ENCODE data around the gene CEP85. TPM values are rescaled to one million over a fixed set of nuclear protein-coding genes. Genes with fewer than 3 reads are reported as not detected.

CEP85 gene
- total RNA-seq, 1 experiment from 2014 or later = 19.7 TPM

DNA sequence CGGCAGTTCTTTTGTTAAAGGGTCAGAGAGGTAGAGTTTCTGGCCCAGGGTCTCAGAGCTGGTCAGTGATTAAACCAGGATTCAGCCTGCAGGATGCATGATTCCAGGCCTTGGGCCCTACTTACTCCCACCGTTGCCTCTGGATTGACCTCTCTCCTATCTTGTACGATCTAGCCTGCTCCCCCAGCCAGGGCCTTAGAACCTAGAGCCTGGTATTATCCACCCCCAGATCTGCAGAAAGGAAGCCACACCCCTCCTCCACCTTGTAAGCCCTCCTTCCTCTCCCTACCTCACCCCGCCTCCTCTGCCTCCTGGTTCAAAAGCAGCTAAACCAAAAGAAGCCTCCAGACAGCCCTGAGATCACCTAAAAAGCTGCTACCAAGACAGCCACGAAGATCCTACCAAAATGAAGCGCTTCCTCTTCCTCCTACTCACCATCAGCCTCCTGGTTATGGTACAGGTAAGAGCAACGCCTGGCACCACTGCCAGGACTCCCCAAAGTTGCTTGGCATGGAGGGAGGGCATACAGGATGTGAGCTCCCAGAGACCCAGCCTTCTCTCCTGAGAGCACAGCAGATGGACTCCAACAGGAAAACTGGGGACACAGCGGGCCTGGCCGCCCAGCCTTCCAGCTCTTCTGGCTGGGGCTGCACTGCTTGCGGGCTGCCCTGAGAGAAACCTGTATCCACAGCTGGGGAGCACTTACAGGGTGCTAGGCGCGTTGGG is 83.8 kb downstream of the CEP85 start, which contains the start of gene CD52:
Gene CD52 (plus strand): TSS at position 347 of the 726 bp plus-strand sequence. CDS start 60 bp downstream, at position 407.
- ChIA-PET CTCF (interaction anchor here (0.6 kb wide), 1 partner anchor 53 kb away, joined by 4 read pairs; no protein-coding TSS in a partner anchor), POLR2A (interaction anchor here (0.8 to 1.1 kb wide), 2 partner anchors 10 to 33 kb away, joined by 5 read pairs; no protein-coding TSS in a partner anchor)
- Mint-ChIP-seq H3K36me3 (ENCODE audit: insufficient read depth, unreplicated experiment) (peaks cover 53% of the 10 kb centered on the region), H3K27ac (ENCODE audit: unreplicated experiment) (no peak within 1 kb of the TSS), H3K9me3 (ENCODE audit: unreplicated experiment) (no peaks in the 10 kb centered on the region), H3K4me1 (ENCODE audit: low read depth, unreplicated experiment) (no peaks in the 10 kb centered on the region), H3K27me3 (ENCODE audit: insufficient read depth, unreplicated experiment) (no peaks in the 10 kb centered on the region), H3K4me3 (ENCODE audit: unreplicated experiment) (no peak within 1 kb of the TSS)
- TF ChIP-seq, protein P1, sequence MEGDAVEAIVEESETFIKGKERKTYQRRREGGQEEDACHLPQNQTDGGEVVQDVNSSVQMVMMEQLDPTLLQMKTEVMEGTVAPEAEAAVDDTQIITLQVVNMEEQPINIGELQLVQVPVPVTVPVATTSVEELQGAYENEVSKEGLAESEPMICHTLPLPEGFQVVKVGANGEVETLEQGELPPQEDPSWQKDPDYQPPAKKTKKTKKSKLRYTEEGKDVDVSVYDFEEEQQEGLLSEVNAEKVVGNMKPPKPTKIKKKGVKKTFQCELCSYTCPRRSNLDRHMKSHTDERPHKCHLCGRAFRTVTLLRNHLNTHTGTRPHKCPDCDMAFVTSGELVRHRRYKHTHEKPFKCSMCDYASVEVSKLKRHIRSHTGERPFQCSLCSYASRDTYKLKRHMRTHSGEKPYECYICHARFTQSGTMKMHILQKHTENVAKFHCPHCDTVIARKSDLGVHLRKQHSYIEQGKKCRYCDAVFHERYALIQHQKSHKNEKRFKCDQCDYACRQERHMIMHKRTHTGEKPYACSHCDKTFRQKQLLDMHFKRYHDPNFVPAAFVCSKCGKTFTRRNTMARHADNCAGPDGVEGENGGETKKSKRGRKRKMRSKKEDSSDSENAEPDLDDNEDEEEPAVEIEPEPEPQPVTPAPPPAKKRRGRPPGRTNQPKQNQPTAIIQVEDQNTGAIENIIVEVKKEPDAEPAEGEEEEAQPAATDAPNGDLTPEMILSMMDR (IDR thresholded peaks at IDR 0.05; ENCODE audit: insufficient read depth in 1 of 2, low read depth in 1 of 2, low read length in 1 of 2, severe bottlenecking in 1 of 2, unreplicated experiment in 1 of 2) = no peak
- Histone ChIP-seq H3K4me1 (no peaks in the 10 kb centered on the region), H3K9me3 (no peaks in the 10 kb centered on the region), H3K4me3 (ENCODE audit: low read depth, low read length) (no peak within 1 kb of the TSS), H3K27me3 (replicated peaks; ENCODE audit: control insufficient read depth, insufficient read depth, low read length) (no peaks in the 10 kb centered on the region), H3K36me3 (ENCODE audit: control insufficient read depth, insufficient read depth, low read length) (no peaks in the 10 kb centered on the region)
- BruUV-seq (replicated peaks) = no TSS peak
- intact Hi-C loops (cut with micrococcal nuclease; ENCODE audit: unreplicated experiment) = no loop called here
- no peak for DNase-seq

DNA sequence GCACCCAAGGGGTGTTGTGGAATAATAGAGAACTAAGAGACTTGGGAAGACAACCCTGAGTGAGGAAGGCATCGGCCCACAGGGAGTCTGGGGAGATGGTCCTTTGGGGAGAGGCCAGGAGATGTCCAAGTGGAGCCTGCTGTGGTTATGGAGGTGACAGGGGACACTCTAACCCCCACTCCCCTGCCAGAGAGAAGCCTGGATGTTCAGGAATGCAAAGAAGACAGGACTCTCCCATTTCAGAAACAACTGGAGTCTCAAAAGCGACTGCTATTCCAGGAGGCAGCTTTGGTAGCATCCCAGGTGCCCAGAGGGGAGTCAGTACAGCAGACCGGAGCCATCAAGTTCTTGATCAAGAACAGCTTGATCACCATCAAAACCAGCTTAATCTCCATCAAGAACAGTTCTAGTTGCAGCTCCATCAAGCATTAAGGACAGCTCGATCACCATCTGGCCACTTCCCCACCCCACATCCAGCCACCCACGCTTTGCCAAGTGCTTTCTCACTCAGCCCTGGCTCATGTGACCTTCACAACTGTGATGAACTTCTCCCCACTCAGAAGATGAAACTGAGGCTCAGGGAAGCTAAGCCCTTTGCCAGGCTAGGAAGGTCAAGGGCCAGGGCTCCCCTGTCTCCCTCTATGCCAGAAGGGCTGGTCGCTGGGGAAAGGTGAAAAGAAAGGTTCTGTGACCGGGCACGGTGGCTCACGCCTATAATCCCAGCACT is 84.5 kb downstream of the CEP85 start:
- H3K27me3 Mint-ChIP-seq (ENCODE audit: insufficient read depth, unreplicated experiment) = no peaks in the 10 kb centered on the region
- POLR2A ChIA-PET = interaction anchor here (1.1 kb wide), 1 partner anchor 11 kb away, joined by 5 read pairs; no protein-coding TSS in a partner anchor
- H3K36me3 Mint-ChIP-seq (ENCODE audit: insufficient read depth, unreplicated experiment) = peaks cover 60% of the 10 kb centered on the region
- Histone ChIP-seq H3K36me3 (ENCODE audit: control insufficient read depth, insufficient read depth, low read length) (no peaks in the 10 kb centered on the region), H3K4me1 (no peaks in the 10 kb centered on the region), H3K4me3 (ENCODE audit: low read depth, low read length) (no peak overlapping the region), H3K9me3 (no peaks in the 10 kb centered on the region), H3K27me3 (replicated peaks; ENCODE audit: control insufficient read depth, insufficient read depth, low read length) (no peaks in the 10 kb centered on the region)
- BruUV-seq (replicated peaks) = no TSS peak
- intact Hi-C loops (cut with micrococcal nuclease; ENCODE audit: unreplicated experiment) = no loop called here
- H3K9me3 Mint-ChIP-seq (ENCODE audit: unreplicated experiment) = no peaks in the 10 kb centered on the region
- CTCF ChIA-PET = interaction anchor here (0.6 kb wide), 1 partner anchor 53 kb away, joined by 4 read pairs; no protein-coding TSS in a partner anchor
- H3K4me1 Mint-ChIP-seq (ENCODE audit: low read depth, unreplicated experiment) = no peaks in the 10 kb centered on the region
- TF ChIP-seq, protein P1 (IDR thresholded peaks at IDR 0.05; ENCODE audit: insufficient read depth in 1 of 2, low read depth in 1 of 2, low read length in 1 of 2, severe bottlenecking in 1 of 2, unreplicated experiment in 1 of 2) = no peak
- no peak overlapping the region for H3K4me3 Mint-ChIP-seq (ENCODE audit: unreplicated experiment)
- DNase-seq = no peak
- H3K27ac Mint-ChIP-seq (ENCODE audit: unreplicated experiment) = no peak overlapping the region

DNA sequence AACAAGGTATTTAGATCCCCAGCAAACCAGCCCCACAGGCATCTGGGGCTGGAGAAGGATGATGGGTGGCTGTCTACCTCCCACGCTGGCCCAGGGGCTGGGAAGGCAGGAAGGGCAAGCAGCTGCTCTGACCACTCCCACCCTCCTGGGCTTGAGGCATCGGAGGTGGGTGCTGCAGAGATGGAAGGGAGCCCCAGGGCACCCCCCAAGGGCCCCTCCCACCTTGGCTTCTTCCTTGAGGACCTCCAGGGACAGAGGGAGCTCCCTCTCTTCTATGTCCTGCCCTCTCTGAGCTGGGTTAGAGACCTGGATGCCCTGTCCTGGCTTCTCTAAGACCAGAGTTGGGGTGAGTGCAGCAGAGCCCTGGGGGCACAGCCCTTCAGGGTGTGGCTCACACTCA is 86.9 kb downstream of the CEP85 start:
- Histone ChIP-seq H3K27me3 (replicated peaks; ENCODE audit: control insufficient read depth, insufficient read depth, low read length) (no peaks in the 10 kb centered on the region), H3K36me3 (ENCODE audit: control insufficient read depth, insufficient read depth, low read length) (no peaks in the 10 kb centered on the region), H3K4me1 (no peaks in the 10 kb centered on the region), H3K9me3 (no peaks in the 10 kb centered on the region), H3K4me3 (ENCODE audit: low read depth, low read length) (no peak overlapping the region)
- BruUV-seq (replicated peaks) = no TSS peak
- Mint-ChIP-seq H3K36me3 (ENCODE audit: insufficient read depth, unreplicated experiment) (peaks cover 79% of the 10 kb centered on the region), H3K27me3 (ENCODE audit: insufficient read depth, unreplicated experiment) (no peaks in the 10 kb centered on the region), H3K27ac (ENCODE audit: unreplicated experiment) (no peak overlapping the region), H3K9me3 (ENCODE audit: unreplicated experiment) (no peaks in the 10 kb centered on the region), H3K4me1 (ENCODE audit: low read depth, unreplicated experiment) (no peaks in the 10 kb centered on the region), H3K4me3 (ENCODE audit: unreplicated experiment) (no peak overlapping the region)
- ChIA-PET POLR2A (no interaction called here), CTCF (interaction anchor here (0.6 to 1.3 kb wide), 2 partner anchors 36 to 62 kb away, joined by 3 to 8 read pairs; no protein-coding TSS in a partner anchor)
- intact Hi-C loops (cut with micrococcal nuclease; ENCODE audit: unreplicated experiment) = loop anchor here (1.0 kb wide), 2 partner anchors 36 to 46 kb away; no protein-coding TSS in a partner anchor
- TF ChIP-seq, protein P1 (IDR thresholded peaks at IDR 0.05; ENCODE audit: insufficient read depth in 1 of 2, low read depth in 1 of 2, low read length in 1 of 2, severe bottlenecking in 1 of 2, unreplicated experiment in 1 of 2) = no peak
- no peak for DNase-seq

Data from Caco-2 (cell line).